Gastroesophageal sphincter (tissue), 3 donors: ENCODE results near the gene RXRA.

Experiments
- CTCF ChIP-seq, 4 experiments: fragments of 200-600 bp in 2 of 4; fragments of 450-650 bp in 2 of 4; sonication (generic) in 1 of 4; IDR thresholded peaks; one replicate each; pipeline ENCODE4 v1.5.1; 2017 to 2019; ENCODE audit warnings: antibody characterized with exemption in 4 of 4, mild to moderate bottlenecking in 2 of 4, moderate library complexity in 2 of 4
- EP300 ChIP-seq: sonication (generic); formaldehyde crosslinking; IDR thresholded peaks from one replicate; pipeline ENCODE4 v1.6.1; 2017; ENCODE audit warnings: antibody characterized with exemption, mild to moderate bottlenecking
- POLR2A ChIP-seq, 2 donors: fragments of 450-650 bp; IDR thresholded peaks; one replicate each; pipeline ENCODE4 v1.6.1; 2017; ENCODE audit warnings: antibody characterized with exemption in 2 of 2, mild to moderate bottlenecking in 2 of 2, moderate library complexity in 1 of 2
- POLR2AphosphoS5 ChIP-seq: sonication (generic); formaldehyde crosslinking; IDR thresholded peaks from one replicate; pipeline ENCODE4 v1.6.1; 2017; ENCODE audit warnings: antibody characterized with exemption

- TF ChIP-seq CTCF (IDR thresholded peaks at IDR 0.05) (no peak), POLR2AphosphoS5 (no peak), EP300 (no peak), POLR2A (IDR thresholded peaks at IDR 0.05) (no peak)
Observed at GRCh38 chr9:134322781-134323241, 3.4 kb upstream of the RXRA start.
